ENCODE data around the gene CCL8.

DNA sequence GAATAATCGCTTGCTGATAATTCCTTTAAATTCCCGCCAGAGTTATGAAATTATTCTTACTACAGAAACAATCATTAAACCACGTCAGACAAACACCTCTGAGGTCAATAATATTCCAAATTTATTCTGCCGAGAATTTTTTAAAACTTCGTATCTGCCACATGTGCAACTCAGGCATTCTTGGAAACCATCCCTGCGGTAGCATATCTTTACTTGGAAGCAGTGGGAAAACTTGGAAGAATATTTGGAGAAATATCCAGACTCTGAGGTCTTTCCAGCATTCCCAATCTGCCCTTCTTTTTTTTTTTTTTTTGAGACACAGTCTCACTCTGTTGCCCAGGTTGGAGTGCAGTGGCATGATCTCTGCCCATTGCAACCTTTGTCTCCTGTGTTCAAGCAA lies 35.7 kb upstream of the CCL8 start:
- TF ChIP-seq, protein P1, sequence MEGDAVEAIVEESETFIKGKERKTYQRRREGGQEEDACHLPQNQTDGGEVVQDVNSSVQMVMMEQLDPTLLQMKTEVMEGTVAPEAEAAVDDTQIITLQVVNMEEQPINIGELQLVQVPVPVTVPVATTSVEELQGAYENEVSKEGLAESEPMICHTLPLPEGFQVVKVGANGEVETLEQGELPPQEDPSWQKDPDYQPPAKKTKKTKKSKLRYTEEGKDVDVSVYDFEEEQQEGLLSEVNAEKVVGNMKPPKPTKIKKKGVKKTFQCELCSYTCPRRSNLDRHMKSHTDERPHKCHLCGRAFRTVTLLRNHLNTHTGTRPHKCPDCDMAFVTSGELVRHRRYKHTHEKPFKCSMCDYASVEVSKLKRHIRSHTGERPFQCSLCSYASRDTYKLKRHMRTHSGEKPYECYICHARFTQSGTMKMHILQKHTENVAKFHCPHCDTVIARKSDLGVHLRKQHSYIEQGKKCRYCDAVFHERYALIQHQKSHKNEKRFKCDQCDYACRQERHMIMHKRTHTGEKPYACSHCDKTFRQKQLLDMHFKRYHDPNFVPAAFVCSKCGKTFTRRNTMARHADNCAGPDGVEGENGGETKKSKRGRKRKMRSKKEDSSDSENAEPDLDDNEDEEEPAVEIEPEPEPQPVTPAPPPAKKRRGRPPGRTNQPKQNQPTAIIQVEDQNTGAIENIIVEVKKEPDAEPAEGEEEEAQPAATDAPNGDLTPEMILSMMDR (conservative IDR thresholded peaks at IDR 0.05; ENCODE audit: low read length), result no peak
- no peak for TF ChIP-seq EZH2phosphoT487 (IDR thresholded peaks at IDR 0.05; ENCODE audit: borderline replicate concordance, low read depth, low read length)
